Uterus (tissue), 4 donors: ENCODE data around the gene RHCG. TPM values are rescaled to one million over a fixed set of nuclear protein-coding genes. Genes with fewer than 3 reads are reported as not detected.
A peak's percentile ranks its signal among the peaks of the same experiment; 100 is the strongest.
"Not testable (repeated sequence)": the region's sequence is repeated elsewhere in the genome, so short reads cannot be mapped to it uniquely, and the experiment has no call there.

ENCODE experiments used
- DNase-seq, 2 donors: peaks; one replicate each; pipeline ENCODE4 v3.0.0-alpha.2; 2019 to 2020
- H3K27ac ChIP-seq, 2 donors: fragments of 200-600 bp; sonication (generic); 1 replicate in 1 of 2; 2 replicates in 1 of 2; pipeline ENCODE4 v1.5.1; 2016 to 2018
- H3K27me3 ChIP-seq, 2 donors: fragments of 200-600 bp; sonication (generic); one replicate each; pipeline ENCODE4 v1.5.1; 2018 to 2019; ENCODE audit warnings: control low read depth in 1 of 2
- H3K36me3 ChIP-seq, 2 donors: fragments of 200-600 bp; sonication (generic); one replicate each; pipeline ENCODE4 v1.5.1; 2019; ENCODE audit warnings: control low read depth in 1 of 2
- H3K4me1 ChIP-seq, 2 donors: fragments of 200-600 bp; sonication (generic); one replicate each; pipeline ENCODE4 v1.5.1; 2018 to 2019; ENCODE audit warnings: control low read depth in 1 of 2
- H3K4me3 ChIP-seq, 2 donors: fragments of 200-600 bp; sonication (generic); 1 replicate in 1 of 2; 2 replicates in 1 of 2; pipeline ENCODE4 v1.5.1; 2018 to 2019; ENCODE audit warnings: mild to moderate bottlenecking in 1 of 2
- H3K9me3 ChIP-seq, 2 donors: fragments of 200-600 bp; sonication (generic); one replicate each; pipeline ENCODE4 v1.5.1; 2019; ENCODE audit warnings: control low read depth in 1 of 2
- CTCF ChIP-seq, 4 experiments: fragments of 200-600 bp in 2 of 4; fragments of 450-650 bp in 2 of 4; sonication (generic) in 2 of 4; IDR thresholded peaks; one replicate each; pipeline ENCODE4 v1.5.1; 2016 to 2019; ENCODE audit warnings: antibody characterized with exemption in 4 of 4, mild to moderate bottlenecking in 2 of 4, moderate library complexity in 1 of 4
- POLR2A ChIP-seq, 2 donors: fragments of 450-650 bp; IDR thresholded peaks; one replicate each; pipeline ENCODE4 v1.6.1; 2016; ENCODE audit warnings: antibody characterized with exemption in 2 of 2, mild to moderate bottlenecking in 1 of 2, moderate library complexity in 1 of 2
- intact Hi-C: fragments of 100-400 bp; cut with DNase I; formaldehyde crosslinking; loops from one replicate; pipeline ENCODE4 v1.15.1; 2023; ENCODE audit warnings: low total_unique reads
- total RNA-seq, 4 donors: library from RNA; depleted of rRNA in 3 of 4; stranded (reverse); fragments of >200 nt in 3 of 4; gene quantifications; one replicate each; pipeline versions ENCODE4 v1.1.0 to v1.2.4, GENCODE V29; 2014 to 2023
- donor health status: DM: yes; HTN: yes; CAD: no.

Gene RHCG
- total RNA-seq, 4 donors from 2014 or later: 0.14 to 2.9 (median 0.58) TPM; not detected in 1

GRCh38 chr15:89479173-89479572 lies 17.2 kb downstream of the RHCG start:
- H3K27ac ChIP-seq: no peak overlapping the region
- no peak for DNase-seq
- no peaks in the 10 kb centered on the region for H3K4me1 ChIP-seq
- intact Hi-C loops: no loop called here
- H3K9me3 ChIP-seq: no peaks in the 10 kb centered on the region
- no peaks in the 10 kb centered on the region for H3K27me3 ChIP-seq
- H3K4me3 ChIP-seq: no peak overlapping the region
- no peaks in the 10 kb centered on the region for H3K36me3 ChIP-seq
- TF ChIP-seq POLR2A (IDR thresholded peaks at IDR 0.05) (no peak), CTCF (IDR thresholded peaks at IDR 0.05) (no peak)

- TF ChIP-seq CTCF (IDR thresholded peaks at IDR 0.05): no peak
- no peak for TF ChIP-seq POLR2A (IDR thresholded peaks at IDR 0.05)
- H3K4me3 ChIP-seq: no peak overlapping the region
- H3K9me3 ChIP-seq: no peaks in the 10 kb centered on the region
- intact Hi-C loops: no loop called here
- peaks cover 0 to 3% of the 10 kb centered on the region in 2 donors for H3K27me3 ChIP-seq
- H3K36me3 ChIP-seq: no peaks in the 10 kb centered on the region
- no peaks in the 10 kb centered on the region for H3K4me1 ChIP-seq
- H3K27ac ChIP-seq: no peak overlapping the region
- no peak for DNase-seq
Measured at GRCh38 chr15:89477411-89478242, 18.8 kb downstream of the RHCG start.

- H3K27me3 ChIP-seq: peaks cover 0 to 9% of the 10 kb centered on the region in 2 donors
Measured at GRCh38 chr15:89475661-89476060, 20.7 kb downstream of the RHCG start.

GRCh38 chr15:89472785-89473256 lies 23.6 kb downstream of the RHCG start:
- Histone ChIP-seq H3K36me3 (no peaks in the 10 kb centered on the region), H3K27me3 (peaks cover 0 to 9% of the 10 kb centered on the region in 2 donors), H3K27ac (no peak overlapping the region), H3K4me1 (no peaks in the 10 kb centered on the region), H3K9me3 (no peaks in the 10 kb centered on the region), H3K4me3 (no peak overlapping the region)
- no peak for DNase-seq
- intact Hi-C loops: no loop called here
- TF ChIP-seq POLR2A (IDR thresholded peaks at IDR 0.05): no peak
- peak in 1 of 4 experiments; percentile 18 for TF ChIP-seq CTCF (IDR thresholded peaks at IDR 0.05)

More at GRCh38 chr15:89475661-89476060, 20.7 kb downstream of the RHCG start:
- Histone ChIP-seq H3K36me3 (no peaks in the 10 kb centered on the region), H3K27ac (no peak overlapping the region), H3K4me3 (no peak overlapping the region), H3K4me1 (no peaks in the 10 kb centered on the region), H3K9me3 (no peaks in the 10 kb centered on the region)
- intact Hi-C loops: no loop called here
- TF ChIP-seq POLR2A (IDR thresholded peaks at IDR 0.05): no peak
- no peak for DNase-seq

GRCh38 chr15:89469426-89470096 lies 26.8 kb downstream of the RHCG start:
- TF ChIP-seq POLR2A (IDR thresholded peaks at IDR 0.05): no peak
- no peak for TF ChIP-seq CTCF (IDR thresholded peaks at IDR 0.05)
- intact Hi-C loops: no loop called here
- H3K4me3 ChIP-seq: no peak overlapping the region
- no peak overlapping the region for H3K27ac ChIP-seq
- peaks cover 0 to 9% of the 10 kb centered on the region in 2 donors for H3K27me3 ChIP-seq
- no peaks in the 10 kb centered on the region for H3K36me3 ChIP-seq
- no peak for DNase-seq
- no peaks in the 10 kb centered on the region for H3K4me1 ChIP-seq
- H3K9me3 ChIP-seq: no peaks in the 10 kb centered on the region

GRCh38 chr15:89468813-89469212 lies 27.6 kb downstream of the RHCG start:
- intact Hi-C loops, H3K27me3 ChIP-seq, H3K27ac ChIP-seq, H3K9me3 ChIP-seq, H3K36me3 ChIP-seq, DNase-seq, H3K4me1 ChIP-seq, H3K4me3 ChIP-seq: not testable (repeated sequence)
